ENCODE data around the gene ZEB1.

ZEB1 gene

DNA sequence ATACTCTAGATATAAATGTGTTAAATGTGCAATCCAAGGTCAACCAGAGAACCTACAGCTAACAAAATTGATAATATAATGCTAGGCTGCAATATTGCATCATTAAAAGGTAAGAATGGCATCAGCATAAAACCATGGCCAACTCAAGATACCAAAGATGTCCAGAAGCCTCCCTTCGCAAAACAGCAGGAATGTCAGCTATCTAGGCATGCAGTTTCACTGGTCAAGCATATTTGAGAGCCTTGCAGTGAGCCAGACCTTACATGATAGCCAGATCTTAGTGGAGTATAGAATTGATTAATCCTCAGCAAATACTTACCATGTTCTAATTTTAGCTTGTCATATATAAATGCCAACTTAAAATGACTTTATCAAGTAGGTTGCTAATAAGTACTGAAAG is 138.8 kb downstream of the ZEB1 start:
- H3K27me3 Mint-ChIP-seq: no peaks in the 10 kb centered on the region
- H3K27ac Mint-ChIP-seq: no peak overlapping the region
- no peak overlapping the region for H3K4me3 Mint-ChIP-seq
- H3K4me1 Mint-ChIP-seq (ENCODE audit: low read depth): peaks cover 15% of the 10 kb centered on the region
- H3K36me3 Mint-ChIP-seq: peaks cover 43% of the 10 kb centered on the region
- peaks cover 20% of the 10 kb centered on the region for H3K9me3 Mint-ChIP-seq (ENCODE audit: low read depth)

DNA sequence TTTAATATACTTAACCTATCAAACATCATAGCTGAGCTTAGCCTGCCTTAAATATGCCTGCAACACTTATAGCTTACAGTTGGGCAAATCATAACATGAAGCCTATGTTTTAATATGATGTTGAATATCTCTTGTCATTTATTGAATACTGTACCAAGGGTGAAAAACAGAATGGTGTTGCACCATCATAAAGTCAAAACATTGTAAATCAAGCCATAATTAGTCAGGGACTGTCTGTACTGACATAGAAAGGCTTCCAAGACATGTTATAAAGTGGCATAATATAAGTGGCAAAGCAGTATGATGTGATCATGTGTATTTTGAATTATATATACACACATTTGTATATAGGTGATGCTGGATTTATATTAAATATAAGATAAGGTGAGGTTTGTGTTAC is 140.0 kb downstream of the ZEB1 start:
- peaks cover 13% of the 10 kb centered on the region for H3K4me1 Mint-ChIP-seq (ENCODE audit: low read depth)
- H3K27me3 Mint-ChIP-seq: no peaks in the 10 kb centered on the region
- peaks cover 30% of the 10 kb centered on the region for H3K9me3 Mint-ChIP-seq (ENCODE audit: low read depth)
- H3K27ac Mint-ChIP-seq: no peak overlapping the region
- H3K36me3 Mint-ChIP-seq: peaks cover 47% of the 10 kb centered on the region
- no peak overlapping the region for H3K4me3 Mint-ChIP-seq

DNA sequence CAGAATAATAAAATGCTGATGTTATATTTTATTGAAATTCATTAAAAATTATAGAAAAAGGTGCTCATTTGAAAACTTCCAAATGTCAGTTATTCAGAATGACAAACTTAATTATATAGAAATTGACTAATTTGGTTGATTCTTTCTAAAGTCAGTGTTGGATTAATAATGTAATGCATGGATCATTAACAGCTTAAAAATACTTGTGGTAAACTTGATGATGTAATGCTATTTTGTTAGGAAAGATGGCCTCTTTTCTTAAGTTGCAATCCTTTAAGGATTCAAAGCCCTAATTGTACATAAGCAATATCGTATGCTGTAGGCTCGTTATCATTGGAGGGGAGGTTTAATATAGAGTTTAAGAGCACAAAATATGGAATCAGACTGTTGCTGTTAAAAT is 141.2 kb downstream of the ZEB1 start:
- H3K4me1 Mint-ChIP-seq (ENCODE audit: low read depth): peaks cover 9% of the 10 kb centered on the region
- no peaks in the 10 kb centered on the region for H3K27me3 Mint-ChIP-seq
- H3K4me3 Mint-ChIP-seq: no peak overlapping the region
- peaks cover 46% of the 10 kb centered on the region for H3K36me3 Mint-ChIP-seq
- peaks cover 37% of the 10 kb centered on the region for H3K9me3 Mint-ChIP-seq (ENCODE audit: low read depth)
- H3K27ac Mint-ChIP-seq: no peak overlapping the region

DNA sequence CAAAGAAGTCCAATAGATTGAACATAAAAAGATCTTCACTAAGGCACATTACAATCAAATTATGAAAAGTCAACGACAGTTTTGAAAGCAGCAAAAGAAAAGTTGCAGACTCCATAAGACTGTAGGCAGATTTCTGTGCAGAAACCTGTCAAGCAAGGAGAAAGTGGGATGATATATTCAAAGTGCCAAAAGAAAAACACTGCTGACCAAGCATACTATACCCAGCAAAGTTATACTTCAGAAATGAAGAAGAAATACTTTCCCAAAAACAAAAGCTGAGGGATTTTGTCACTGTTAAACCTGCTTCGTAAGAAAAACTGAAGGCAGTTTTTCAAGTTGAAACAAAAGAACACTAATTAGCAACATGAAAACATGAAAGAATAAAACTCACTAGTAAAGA is 145.5 kb downstream of the ZEB1 start:
- H3K4me1 Mint-ChIP-seq (ENCODE audit: low read depth): peaks cover 1% of the 10 kb centered on the region
- peaks cover 53% of the 10 kb centered on the region for H3K9me3 Mint-ChIP-seq (ENCODE audit: low read depth)
- H3K27ac Mint-ChIP-seq: no peak overlapping the region
- peaks cover 74% of the 10 kb centered on the region for H3K36me3 Mint-ChIP-seq
- H3K4me3 Mint-ChIP-seq: no peak overlapping the region
- H3K27me3 Mint-ChIP-seq: no peaks in the 10 kb centered on the region

DNA sequence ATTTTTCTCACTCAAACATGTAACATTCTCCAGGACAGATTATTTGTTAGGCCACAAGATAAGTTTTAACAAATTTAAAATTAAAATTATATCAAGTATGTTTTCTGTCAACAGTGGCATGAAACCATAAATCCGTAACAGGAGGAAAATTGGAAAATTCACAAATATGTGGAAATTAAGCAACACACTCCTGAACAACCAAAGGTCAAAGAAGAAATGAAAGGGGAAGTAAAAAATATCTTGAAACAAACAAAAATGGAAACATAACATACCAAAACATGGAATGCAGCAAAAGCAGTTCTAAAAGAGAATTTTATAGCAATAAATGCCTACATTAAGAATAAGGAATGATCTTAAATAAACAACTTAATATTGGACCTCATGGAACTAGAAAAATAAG is 147.3 kb downstream of the ZEB1 start:
- Mint-ChIP-seq H3K9me3 (ENCODE audit: low read depth) (peaks cover 45% of the 10 kb centered on the region), H3K27me3 (no peaks in the 10 kb centered on the region), H3K4me3 (no peak overlapping the region), H3K27ac (no peak overlapping the region), H3K4me1 (ENCODE audit: low read depth) (peaks cover 1% of the 10 kb centered on the region), H3K36me3 (peaks cover 64% of the 10 kb centered on the region)

DNA sequence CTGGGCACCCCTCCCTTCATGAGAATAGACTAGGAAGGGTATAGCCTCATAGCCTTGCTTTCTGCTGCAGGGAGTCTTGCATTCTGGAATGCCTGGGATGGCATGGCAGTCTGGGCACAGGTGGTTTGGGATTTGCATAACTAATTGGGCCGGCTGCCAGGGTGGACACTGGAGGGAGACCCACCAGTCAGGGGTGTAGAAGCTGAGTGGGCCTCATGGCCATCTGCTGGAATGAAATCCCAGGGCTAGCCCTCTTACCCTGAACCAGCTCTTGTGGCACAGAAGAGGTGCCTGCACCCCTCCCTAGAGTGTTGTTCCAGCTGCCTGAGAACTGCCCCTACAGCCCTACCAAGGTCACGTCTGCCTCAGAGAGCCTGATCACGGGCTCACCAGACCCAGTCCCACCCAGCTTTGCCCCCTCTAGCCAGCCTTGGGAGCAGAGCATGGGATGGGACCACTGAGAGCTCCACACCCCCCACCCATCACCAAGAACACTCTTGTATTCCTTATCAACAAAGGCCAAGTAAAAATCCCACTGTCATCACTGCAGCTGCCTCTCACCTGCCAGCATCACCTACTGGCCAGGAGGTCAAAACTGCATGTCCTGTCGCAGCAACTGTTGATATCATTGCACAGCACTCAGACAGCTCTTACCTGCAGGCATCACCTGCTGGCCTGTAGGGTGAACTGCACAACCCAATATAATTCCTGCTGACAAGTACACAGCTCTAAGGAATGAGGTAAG is 148.9 kb downstream of the ZEB1 start:
- Mint-ChIP-seq H3K4me1 (ENCODE audit: low read depth) (peaks cover 1% of the 10 kb centered on the region), H3K9me3 (ENCODE audit: low read depth) (peaks cover 33% of the 10 kb centered on the region), H3K36me3 (peaks cover 50% of the 10 kb centered on the region), H3K27ac (no peak overlapping the region), H3K27me3 (no peaks in the 10 kb centered on the region), H3K4me3 (no peak overlapping the region)

DNA sequence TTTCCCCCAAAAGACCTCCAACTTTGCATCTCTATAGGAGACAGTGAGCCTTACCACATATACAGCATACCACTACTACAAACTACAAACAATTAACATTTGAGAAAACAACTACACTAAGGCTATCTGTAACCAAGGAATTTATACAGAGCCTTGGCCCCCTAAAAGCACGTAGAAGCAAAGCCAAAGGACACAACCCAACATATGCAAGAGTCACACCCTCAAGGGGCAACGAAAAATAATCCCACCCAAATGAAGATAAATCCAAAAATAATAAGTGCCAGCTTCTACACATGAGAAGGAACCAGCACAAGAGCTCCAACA is 149.5 kb downstream of the ZEB1 start:
- peaks cover 27% of the 10 kb centered on the region for H3K9me3 Mint-ChIP-seq (ENCODE audit: low read depth)
- no peak overlapping the region for H3K4me3 Mint-ChIP-seq

DNA sequence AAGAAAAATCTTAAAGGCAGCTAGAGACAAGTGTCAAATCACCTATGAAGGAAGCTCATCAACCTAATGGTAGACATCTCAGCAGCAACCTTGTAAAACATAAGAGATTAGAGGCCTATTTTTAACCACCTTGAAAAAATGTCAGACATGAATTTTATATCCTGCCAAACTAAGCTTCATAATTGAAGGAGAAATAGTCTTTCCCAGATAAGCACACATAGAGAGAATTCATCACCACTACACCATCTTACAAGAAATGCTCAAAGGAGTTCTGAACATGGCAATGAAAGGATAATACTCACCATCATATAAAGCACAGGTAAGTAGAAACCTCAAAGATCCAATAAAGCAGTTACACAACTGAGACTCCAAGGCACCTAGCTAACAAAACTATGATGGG is 156.5 kb downstream of the ZEB1 start:
- Mint-ChIP-seq H3K9me3 (ENCODE audit: low read depth) (peaks cover 20% of the 10 kb centered on the region), H3K36me3 (peaks cover 18% of the 10 kb centered on the region), H3K4me1 (ENCODE audit: low read depth) (peaks cover 27% of the 10 kb centered on the region), H3K27me3 (no peaks in the 10 kb centered on the region), H3K4me3 (no peak overlapping the region), H3K27ac (no peak overlapping the region)

More for the DNA sequence above, 149.5 kb downstream of the ZEB1 start:
- peaks cover 1% of the 10 kb centered on the region for H3K4me1 Mint-ChIP-seq (ENCODE audit: low read depth)
- H3K36me3 Mint-ChIP-seq: peaks cover 45% of the 10 kb centered on the region
- H3K27ac Mint-ChIP-seq: no peak overlapping the region
- no peaks in the 10 kb centered on the region for H3K27me3 Mint-ChIP-seq

DNA sequence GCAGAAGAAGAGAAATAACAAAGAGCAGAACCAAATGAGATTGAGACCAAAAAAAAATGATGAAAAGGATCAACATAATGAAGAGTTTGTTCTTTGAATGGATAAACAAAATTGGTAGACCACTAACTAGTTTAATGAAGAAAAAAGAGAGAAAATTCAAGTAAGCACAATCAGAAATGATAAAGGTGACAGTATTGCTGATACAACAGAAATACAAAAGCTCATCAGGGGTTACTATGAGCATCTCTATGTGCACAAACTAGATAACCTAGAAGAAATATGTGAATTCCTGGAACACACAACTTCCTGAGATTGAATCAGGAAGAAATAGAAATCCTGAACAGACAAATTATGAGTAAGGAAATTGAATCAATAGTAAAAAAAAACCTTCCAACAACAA is 157.1 kb downstream of the ZEB1 start:
- peaks cover 20% of the 10 kb centered on the region for H3K9me3 Mint-ChIP-seq (ENCODE audit: low read depth)
- H3K4me1 Mint-ChIP-seq (ENCODE audit: low read depth): peaks cover 27% of the 10 kb centered on the region
- no peaks in the 10 kb centered on the region for H3K27me3 Mint-ChIP-seq
- H3K36me3 Mint-ChIP-seq: peaks cover 18% of the 10 kb centered on the region
- no peak overlapping the region for H3K4me3 Mint-ChIP-seq
- H3K27ac Mint-ChIP-seq: no peak overlapping the region

DNA sequence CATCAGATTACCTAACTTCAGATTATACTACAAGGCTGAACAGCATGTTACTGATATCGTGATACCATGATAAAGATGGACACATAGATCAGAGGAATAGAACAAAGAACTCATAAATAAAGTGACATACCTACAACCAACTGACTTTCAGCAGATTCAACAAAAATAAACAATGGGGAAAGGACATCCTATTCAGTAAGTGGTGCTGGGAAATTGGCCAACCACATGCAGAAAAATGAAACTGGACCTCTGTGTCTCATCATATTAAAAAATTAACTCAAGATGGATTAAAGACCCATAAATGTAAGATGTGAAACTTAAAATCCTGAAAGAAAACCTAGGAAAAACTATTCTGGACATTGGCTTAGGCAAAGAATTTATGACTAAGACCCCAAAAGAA is 158.6 kb downstream of the ZEB1 start:
- Mint-ChIP-seq H3K4me1 (ENCODE audit: low read depth) (peaks cover 27% of the 10 kb centered on the region), H3K4me3 (no peak overlapping the region), H3K9me3 (ENCODE audit: low read depth) (peaks cover 20% of the 10 kb centered on the region), H3K27me3 (no peaks in the 10 kb centered on the region), H3K36me3 (peaks cover 22% of the 10 kb centered on the region), H3K27ac (no peak overlapping the region)

DNA sequence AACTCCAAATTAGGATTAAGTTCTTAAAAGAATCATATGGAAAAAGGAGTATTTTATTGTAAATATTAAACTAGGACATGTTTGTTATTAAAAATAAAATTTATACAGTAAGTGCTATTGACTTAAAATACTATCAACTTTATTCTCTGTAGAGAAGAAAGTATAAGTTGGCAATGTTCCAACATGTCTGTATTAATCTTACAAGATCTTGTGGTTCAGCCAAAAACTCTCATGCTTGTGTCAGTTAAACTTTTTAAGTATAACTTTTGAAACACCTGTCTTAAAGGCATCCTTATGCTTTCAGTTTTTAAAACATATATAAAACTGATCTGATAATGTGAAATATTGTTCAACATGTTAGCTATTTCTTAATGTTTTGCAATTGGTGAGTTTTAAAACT is 160.7 kb downstream of the ZEB1 start:
- H3K4me1 Mint-ChIP-seq (ENCODE audit: low read depth): peaks cover 28% of the 10 kb centered on the region
- peaks cover 23% of the 10 kb centered on the region for H3K9me3 Mint-ChIP-seq (ENCODE audit: low read depth)
- peaks cover 32% of the 10 kb centered on the region for H3K36me3 Mint-ChIP-seq
- no peak overlapping the region for H3K4me3 Mint-ChIP-seq
- H3K27ac Mint-ChIP-seq: no peak overlapping the region
- H3K27me3 Mint-ChIP-seq: no peaks in the 10 kb centered on the region

DNA sequence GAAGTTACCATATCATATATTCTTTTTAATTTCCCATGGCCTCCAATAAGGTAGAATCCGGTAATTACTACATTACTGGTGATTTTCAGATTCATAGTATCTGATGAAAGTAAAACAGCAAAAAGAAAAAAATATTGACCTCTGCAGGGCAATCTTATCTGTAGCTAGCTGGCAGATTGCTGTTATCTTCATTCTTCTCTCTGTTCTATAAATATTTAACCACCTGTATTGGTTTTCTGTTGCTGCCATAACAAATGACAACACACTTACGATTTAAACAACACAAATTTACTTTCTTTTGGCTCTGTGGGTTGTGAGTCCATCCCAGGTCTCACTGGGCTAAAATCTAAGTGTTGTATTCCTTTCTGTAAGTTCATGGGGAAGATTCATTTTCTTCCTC is 164.5 kb downstream of the ZEB1 start:
- Mint-ChIP-seq H3K27me3 (no peaks in the 10 kb centered on the region), H3K9me3 (ENCODE audit: low read depth) (peaks cover 6% of the 10 kb centered on the region), H3K36me3 (peaks cover 24% of the 10 kb centered on the region), H3K27ac (no peak overlapping the region), H3K4me1 (ENCODE audit: low read depth) (peaks cover 11% of the 10 kb centered on the region), H3K4me3 (no peak overlapping the region)

DNA sequence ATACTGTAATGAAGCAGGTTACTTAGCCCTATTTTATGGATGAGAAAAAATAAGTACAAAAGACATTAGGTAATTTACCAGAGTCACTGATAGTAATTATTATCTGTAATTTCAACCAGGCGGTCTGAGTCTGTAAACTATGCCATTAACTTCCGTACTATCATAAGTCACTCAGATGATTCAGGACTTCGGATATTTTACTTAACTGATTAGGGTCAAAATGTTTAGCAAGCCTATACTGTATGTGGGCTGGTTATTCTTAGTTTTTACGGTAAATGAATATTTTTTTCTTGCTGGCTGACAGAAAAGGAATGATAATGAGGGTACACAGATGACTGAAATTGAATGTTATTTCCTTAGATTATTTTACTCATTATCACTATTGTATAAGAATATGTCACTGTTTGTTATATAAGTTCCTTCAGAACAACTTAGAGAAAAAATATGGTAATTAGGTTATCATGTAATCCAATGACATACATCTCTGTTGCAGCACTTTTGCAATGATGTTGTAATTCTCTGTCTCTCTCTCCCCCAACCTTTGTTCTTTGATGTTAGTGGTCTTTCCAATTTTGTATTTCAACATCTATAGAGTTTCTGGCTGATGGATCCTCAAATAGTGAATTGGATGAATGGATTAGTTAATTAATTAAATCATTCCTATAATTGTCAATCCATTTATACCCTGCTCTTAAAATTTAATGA is 165.6 kb downstream of the ZEB1 start:
- H3K9me3 Mint-ChIP-seq (ENCODE audit: low read depth): peaks cover 12% of the 10 kb centered on the region
- H3K4me1 Mint-ChIP-seq (ENCODE audit: low read depth): peaks cover 2% of the 10 kb centered on the region
- H3K36me3 Mint-ChIP-seq: peaks cover 27% of the 10 kb centered on the region
- no peaks in the 10 kb centered on the region for H3K27me3 Mint-ChIP-seq
- no peak overlapping the region for H3K4me3 Mint-ChIP-seq
- no peak overlapping the region for H3K27ac Mint-ChIP-seq

DNA sequence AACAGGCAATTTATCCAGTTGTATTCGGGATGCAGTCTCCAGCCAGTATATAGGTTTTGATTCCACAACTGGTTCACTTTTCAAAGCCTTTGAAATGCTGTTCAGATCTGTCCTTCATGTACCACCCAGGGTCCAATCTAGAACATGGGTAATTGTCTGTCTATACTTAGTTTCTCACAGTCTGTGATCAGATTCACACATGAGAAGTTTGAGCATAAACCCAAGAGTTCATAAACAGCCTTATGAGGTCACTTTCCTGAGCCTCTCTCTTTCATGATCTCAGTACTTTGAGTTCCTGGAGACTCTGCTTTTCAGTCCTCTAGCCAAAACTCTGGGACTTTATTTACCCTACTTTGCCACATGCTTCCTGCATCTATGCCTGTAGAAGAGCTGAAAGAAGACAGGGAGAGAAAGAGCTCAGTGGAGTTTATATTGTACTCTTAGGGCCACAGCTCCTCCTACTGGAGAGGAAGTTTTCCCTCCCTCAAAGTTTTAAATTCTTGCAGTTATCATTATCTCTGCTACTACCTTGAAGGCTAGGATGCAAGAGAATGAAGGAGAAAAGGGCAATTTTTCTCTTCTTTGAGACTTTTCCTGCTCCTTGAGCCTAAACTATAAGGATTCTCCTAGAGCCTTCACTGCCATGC is 172.0 kb downstream of the ZEB1 start:
- peaks cover 18% of the 10 kb centered on the region for H3K36me3 Mint-ChIP-seq
- H3K27me3 Mint-ChIP-seq: no peaks in the 10 kb centered on the region
- H3K27ac Mint-ChIP-seq: no peak overlapping the region
- peaks cover 5% of the 10 kb centered on the region for H3K4me1 Mint-ChIP-seq (ENCODE audit: low read depth)
- peaks cover 8% of the 10 kb centered on the region for H3K9me3 Mint-ChIP-seq (ENCODE audit: low read depth)
- H3K4me3 Mint-ChIP-seq: no peak overlapping the region

DNA sequence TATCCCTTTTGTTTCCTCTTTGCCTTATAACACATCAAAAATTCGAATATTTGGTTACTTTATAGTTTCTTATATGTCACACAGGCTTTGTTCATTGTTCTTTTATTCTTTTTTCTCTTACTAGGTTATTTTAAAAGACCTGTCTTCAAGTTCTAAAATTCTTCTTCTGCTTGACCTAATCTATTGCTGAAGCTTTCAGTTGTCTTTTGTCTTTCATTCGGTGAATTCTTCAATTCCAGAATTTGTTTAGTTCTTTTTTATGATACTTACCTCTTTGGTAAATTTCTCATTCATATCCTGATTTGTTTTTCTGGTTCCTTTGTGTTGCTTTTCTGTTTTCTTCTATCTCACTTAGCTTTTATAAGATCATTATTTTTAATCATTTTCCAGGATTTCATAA is 188.4 kb downstream of the ZEB1 start:
- no peak overlapping the region for H3K27ac Mint-ChIP-seq
- H3K4me3 Mint-ChIP-seq: no peak overlapping the region
- H3K4me1 Mint-ChIP-seq (ENCODE audit: low read depth): peaks cover 9% of the 10 kb centered on the region
- peaks cover 57% of the 10 kb centered on the region for H3K36me3 Mint-ChIP-seq
- no peaks in the 10 kb centered on the region for H3K27me3 Mint-ChIP-seq
- peaks cover 36% of the 10 kb centered on the region for H3K9me3 Mint-ChIP-seq (ENCODE audit: low read depth)

Measured in activated naive CD8-positive, alpha-beta T cell (primary cell).